Measurements from ENCODE around the gene LGALS3.

LGALS3 gene

GRCh38 chr14:55131370-55132137, 2.5 kb downstream of the LGALS3 start:
- DNase-seq = peak; percentile 58 to 79 (median 70)

- DNase-seq = peak in 3 of 4 experiments; percentile 26 to 50 (median 36)
Measured at GRCh38 chr14:55133416-55133815, 4.4 kb downstream of the LGALS3 start.

- peak in 1 of 4 experiments; percentile 7 for DNase-seq
Measured at GRCh38 chr14:55136241-55136640, 7.2 kb downstream of the LGALS3 start.

- DNase-seq = peak in 1 of 4 experiments; percentile 17
Measured at GRCh38 chr14:55136885-55137786, 8.1 kb downstream of the LGALS3 start.

- DNase-seq = peak in 2 of 4 experiments; percentile 26 to 50
Measured at GRCh38 chr14:55138091-55138490, 9.0 kb downstream of the LGALS3 start.

- DNase-seq = peak; percentile 49 to 72 (median 58)
Measured at GRCh38 chr14:55139141-55139540, 10.1 kb downstream of the LGALS3 start.

- peak in 1 of 4 experiments; percentile 4 for DNase-seq
Measured at GRCh38 chr14:55139696-55140509, 10.9 kb downstream of the LGALS3 start.

- DNase-seq = peak in 1 of 4 experiments; percentile 8
Measured at GRCh38 chr14:55141825-55142224, 12.8 kb downstream of the LGALS3 start.

GRCh38 chr14:55142466-55142865, 13.4 kb downstream of the LGALS3 start:
- no peak for DNase-seq

- DNase-seq = peak in 1 of 4 experiments; percentile 20
Measured at GRCh38 chr14:55146425-55146824, 17.4 kb downstream of the LGALS3 start.

GRCh38 chr14:55151601-55152000, 22.5 kb downstream of the LGALS3 start:
- no peak for DNase-seq

- DNase-seq = no peak
Measured at GRCh38 chr14:55152052-55152753, 23.2 kb downstream of the LGALS3 start.

- no peak for DNase-seq
Measured at GRCh38 chr14:55153951-55154350, 24.9 kb downstream of the LGALS3 start.

- DNase-seq = no peak
Measured at GRCh38 chr14:55157080-55157479, 28.0 kb downstream of the LGALS3 start.

- DNase-seq = no peak
Measured at GRCh38 chr14:55158412-55158811, 29.4 kb downstream of the LGALS3 start.

GRCh38 chr14:55160989-55161388, 31.9 kb downstream of the LGALS3 start:
- peak in 3 of 4 experiments; percentile 27 to 65 (median 56) for DNase-seq

GRCh38 chr14:55170526-55170925, 41.5 kb downstream of the LGALS3 start:
- DNase-seq = no peak

- no peak for DNase-seq
Measured at GRCh38 chr14:55180006-55180405, 51.0 kb downstream of the LGALS3 start.

GRCh38 chr14:55180434-55180833, 51.4 kb downstream of the LGALS3 start:
- no peak for DNase-seq

- no peak for DNase-seq
Measured at GRCh38 chr14:55188686-55189295, 59.7 kb downstream of the LGALS3 start.

- DNase-seq = peak in 1 of 4 experiments; percentile 4
Measured at GRCh38 chr14:55190906-55191202, 61.8 kb downstream of the LGALS3 start.

Measured in suppressor macrophage (primary cell).